AG09319 (cell line): ENCODE results near the gene LRSAM1.

Experiments
- DNase-seq: peaks from one replicate; pipeline ENCODE4 v3.0.0-alpha.2; 2010; ENCODE audit warnings: low read depth; ENCODE audit errors: extremely low read depth
- CTCF ChIP-seq: IDR thresholded peaks from 2 replicates; pipeline ENCODE4 v1.5.1; 2011; ENCODE audit warnings: low read depth, mild to moderate bottlenecking, inconsistent platforms, low read length, moderate library complexity

Gene LRSAM1

GRCh38 chr9:127482662-127483061, 31.4 kb downstream of the LRSAM1 start:
- no peak for DNase-seq
- no peak for TF ChIP-seq CTCF

DNA sequence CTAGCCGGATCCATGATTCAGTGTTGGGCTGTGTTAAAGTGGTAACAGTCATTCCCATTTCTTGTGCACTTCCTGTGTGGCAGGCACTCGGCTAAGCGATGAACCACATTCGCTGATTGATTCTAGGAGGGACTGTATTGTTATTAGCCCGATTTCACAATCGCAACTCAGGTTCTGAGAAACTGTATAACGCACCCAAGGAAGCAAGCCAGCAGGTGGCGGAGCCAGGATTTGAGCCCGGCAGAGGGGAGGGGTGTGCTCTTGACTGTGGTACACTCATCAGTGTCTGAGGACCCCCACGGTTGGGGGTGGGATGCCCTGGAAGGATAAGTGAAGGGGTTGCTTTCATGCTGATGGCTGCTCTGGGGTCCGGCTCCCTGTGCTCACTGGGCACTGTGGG, 34.7 kb downstream of the LRSAM1 start:
- no peak for TF ChIP-seq CTCF
- DNase-seq = no peak

DNA sequence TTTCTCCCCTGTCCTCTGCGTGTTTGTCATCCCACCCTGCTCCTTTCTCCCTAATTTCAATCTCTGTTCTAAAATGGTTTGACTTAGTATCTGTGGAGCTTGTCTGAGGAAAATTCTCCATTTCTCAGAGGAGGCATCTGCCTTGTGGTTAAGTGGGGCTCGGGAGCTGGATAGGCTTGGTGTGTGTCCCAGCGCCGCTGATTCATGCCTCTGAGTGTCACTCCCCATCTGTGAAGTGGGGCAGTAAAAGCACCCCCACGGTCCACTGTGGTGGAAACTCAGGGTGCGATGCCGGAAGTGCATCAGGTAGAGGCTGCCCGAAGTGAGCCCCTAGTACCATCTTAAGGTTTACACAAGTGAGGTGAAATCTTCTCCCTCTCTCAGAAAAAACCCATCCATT, 37.6 kb downstream of the LRSAM1 start:
- no peak for DNase-seq
- no peak for TF ChIP-seq CTCF

GRCh38 chr9:127489471-127490115, 38.3 kb downstream of the LRSAM1 start:
- TF ChIP-seq CTCF = no peak; the same call in 1 of the 2 replicates
- no peak for DNase-seq

DNA sequence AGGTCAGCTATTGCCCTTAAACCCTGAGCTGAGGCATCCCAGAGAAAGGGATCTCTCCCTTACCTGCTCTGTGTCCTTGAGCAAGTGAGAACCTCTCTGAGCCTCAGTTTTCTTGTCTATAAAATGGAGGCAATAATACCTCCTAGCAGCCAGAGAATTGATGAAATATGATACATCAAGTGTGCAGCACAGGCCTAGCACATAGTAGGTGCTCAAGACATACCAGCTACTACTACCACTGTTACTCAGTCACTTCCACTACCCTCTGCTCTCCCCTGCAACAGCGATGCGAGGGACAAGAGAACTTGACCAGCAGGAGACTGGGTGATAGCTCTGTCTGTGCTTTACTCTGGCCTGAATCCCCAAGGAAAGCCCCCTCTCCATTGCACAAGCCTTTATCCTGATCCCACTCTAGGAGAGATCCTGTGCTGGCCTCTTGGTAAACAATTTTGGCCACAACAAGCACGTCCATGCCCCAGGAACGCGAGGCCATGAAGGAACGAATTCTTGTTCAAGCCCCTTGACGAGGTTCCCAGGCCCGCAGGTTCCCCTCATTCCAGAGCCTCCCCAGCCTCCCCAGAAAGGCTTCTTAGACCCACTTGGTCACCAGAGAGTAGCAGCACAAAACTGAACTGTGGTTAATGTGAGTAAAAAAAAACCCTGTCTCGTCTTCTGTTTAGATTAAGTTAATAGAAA, 39.4 kb downstream of the LRSAM1 start:
- TF ChIP-seq CTCF = no peak
- no peak for DNase-seq

DNA sequence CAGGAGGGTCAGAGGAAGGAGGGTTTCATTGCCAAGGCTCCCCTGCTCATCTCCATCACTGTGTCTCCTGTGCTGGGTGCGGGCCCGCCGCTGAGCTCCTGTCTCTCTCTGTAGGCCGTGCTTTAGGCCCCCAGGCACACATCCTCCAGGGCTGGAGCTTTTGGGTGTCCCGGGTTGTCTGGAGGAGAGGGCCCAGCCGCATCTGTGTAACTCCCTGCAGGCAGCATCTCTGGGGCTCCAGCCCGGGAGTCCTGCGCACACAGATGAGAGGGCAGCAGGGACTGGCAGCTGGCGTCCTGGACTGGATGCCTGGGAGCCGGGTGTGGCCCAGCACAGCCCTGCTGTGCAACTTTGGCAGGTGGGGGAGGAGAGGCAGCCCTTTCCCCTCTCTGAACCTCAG, 40.2 kb downstream of the LRSAM1 start:
- TF ChIP-seq CTCF = no peak

GRCh38 chr9:127492616-127493015, 41.3 kb downstream of the LRSAM1 start:
- TF ChIP-seq CTCF = no peak
- no peak for DNase-seq

More for the DNA sequence above, 40.2 kb downstream of the LRSAM1 start:
- DNase-seq = no peak
